Neural crest cell (in vitro differentiated cells): ENCODE measurements around the gene EXOC6. TPM values are rescaled to one million over a fixed set of nuclear protein-coding genes. Genes with fewer than 3 reads are reported as not detected.
A peak's percentile ranks its signal among the peaks of the same experiment; 100 is the strongest.

ENCODE experiments used
- DNase-seq: peaks from one replicate; pipeline ENCODE4 v3.0.0; 2021; ENCODE audit warnings: low read depth, mixed read lengths, low spot score
- H3K27ac Mint-ChIP-seq: one replicate; pipeline ENCODE4 v1.8.0; 2021; ENCODE audit warnings: mild to moderate bottlenecking, mixed read lengths; ENCODE audit not compliant: unreplicated experiment
- H3K27me3 Mint-ChIP-seq: 2 replicates; pipeline ENCODE4 v1.8.0; 2021; ENCODE audit warnings: low read depth, mild to moderate bottlenecking, mixed read lengths
- H3K36me3 Mint-ChIP-seq: 2 replicates; pipeline ENCODE4 v1.8.0; 2021; ENCODE audit warnings: low read depth, mild to moderate bottlenecking, mixed read lengths
- H3K4me1 Mint-ChIP-seq: 2 replicates; pipeline ENCODE4 v1.8.0; 2021; ENCODE audit warnings: mixed read lengths
- H3K4me3 Mint-ChIP-seq: one replicate; pipeline ENCODE4 v1.8.0; 2021; ENCODE audit warnings: mild to moderate bottlenecking, mixed read lengths
- H3K9me3 Mint-ChIP-seq: 2 replicates; pipeline ENCODE4 v1.8.0; 2021; ENCODE audit warnings: mixed read lengths
- total RNA-seq: library from RNA; stranded (reverse); gene quantifications from 2 replicates; pipeline ENCODE4 v1.2.1, GENCODE V29; 2021
- TF ChIP-seq, protein P1 (sequence below): fragments of 200-600 bp; sonication (generic); conservative IDR thresholded peaks from 2 replicates; pipeline ENCODE4 v1.5.0; 2021; ENCODE audit warnings: antibody characterized with exemption, mild to moderate bottlenecking

The EXOC6 gene
- total RNA-seq, 1 donor from 2014 or later = 17.2 TPM

DNA sequence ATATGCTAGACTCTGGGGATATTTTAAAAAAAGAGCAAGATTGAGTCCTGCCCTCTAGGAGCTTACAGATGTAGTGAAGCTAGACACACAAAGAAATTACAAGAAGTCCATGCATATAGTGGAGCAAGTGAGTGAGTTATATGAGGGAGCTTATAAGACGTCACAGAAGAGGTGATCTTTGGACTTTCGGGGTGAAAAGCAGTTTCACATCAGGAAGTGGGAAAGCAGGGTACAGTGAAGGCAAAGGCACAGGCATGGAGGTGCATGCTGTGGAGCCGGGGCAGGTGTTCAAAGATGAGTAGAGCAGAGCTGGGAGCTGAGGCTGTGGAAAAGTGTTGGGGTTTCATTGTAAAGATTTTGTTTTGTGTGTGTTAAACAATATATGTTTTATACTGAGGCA lies 38.5 kb upstream of the EXOC6 start:
- peaks cover 2% of the 10 kb centered on the region for H3K9me3 Mint-ChIP-seq
- DNase-seq = no peak
- TF ChIP-seq, protein P1, sequence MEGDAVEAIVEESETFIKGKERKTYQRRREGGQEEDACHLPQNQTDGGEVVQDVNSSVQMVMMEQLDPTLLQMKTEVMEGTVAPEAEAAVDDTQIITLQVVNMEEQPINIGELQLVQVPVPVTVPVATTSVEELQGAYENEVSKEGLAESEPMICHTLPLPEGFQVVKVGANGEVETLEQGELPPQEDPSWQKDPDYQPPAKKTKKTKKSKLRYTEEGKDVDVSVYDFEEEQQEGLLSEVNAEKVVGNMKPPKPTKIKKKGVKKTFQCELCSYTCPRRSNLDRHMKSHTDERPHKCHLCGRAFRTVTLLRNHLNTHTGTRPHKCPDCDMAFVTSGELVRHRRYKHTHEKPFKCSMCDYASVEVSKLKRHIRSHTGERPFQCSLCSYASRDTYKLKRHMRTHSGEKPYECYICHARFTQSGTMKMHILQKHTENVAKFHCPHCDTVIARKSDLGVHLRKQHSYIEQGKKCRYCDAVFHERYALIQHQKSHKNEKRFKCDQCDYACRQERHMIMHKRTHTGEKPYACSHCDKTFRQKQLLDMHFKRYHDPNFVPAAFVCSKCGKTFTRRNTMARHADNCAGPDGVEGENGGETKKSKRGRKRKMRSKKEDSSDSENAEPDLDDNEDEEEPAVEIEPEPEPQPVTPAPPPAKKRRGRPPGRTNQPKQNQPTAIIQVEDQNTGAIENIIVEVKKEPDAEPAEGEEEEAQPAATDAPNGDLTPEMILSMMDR = no peak
- no peaks in the 10 kb centered on the region for H3K27me3 Mint-ChIP-seq
- no peak overlapping the region for H3K27ac Mint-ChIP-seq
- no peak overlapping the region for H3K4me3 Mint-ChIP-seq
- peaks cover 28% of the 10 kb centered on the region for H3K4me1 Mint-ChIP-seq
- H3K36me3 Mint-ChIP-seq = no peaks in the 10 kb centered on the region

DNA sequence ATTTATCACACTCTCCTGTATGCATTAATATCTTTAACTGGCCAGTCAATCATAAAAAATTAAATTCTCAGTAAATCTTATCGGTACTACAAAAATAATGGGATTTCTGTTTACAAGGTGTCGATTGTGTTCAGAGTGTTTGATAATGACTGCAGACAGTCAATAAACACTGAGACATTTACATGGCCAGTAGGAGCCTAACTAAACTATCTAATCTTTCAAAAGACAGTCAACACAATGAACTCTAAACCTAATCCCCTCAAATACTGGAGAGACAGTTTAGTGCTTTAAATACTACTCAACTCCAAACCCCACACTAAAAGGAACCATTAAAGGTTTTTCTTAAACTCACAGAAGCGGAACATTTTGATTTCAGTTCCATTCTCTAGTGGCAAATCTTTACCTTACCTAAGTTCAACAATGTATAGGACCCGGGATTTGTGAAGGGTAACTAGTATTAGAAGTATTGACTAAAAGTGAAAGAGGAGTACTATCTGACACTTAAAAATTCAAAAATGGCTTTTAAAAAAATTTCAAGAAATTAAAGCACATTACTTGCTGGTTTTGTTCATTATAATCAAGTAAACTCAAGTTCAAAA lies 37.3 kb upstream of the EXOC6 start:
- Mint-ChIP-seq H3K27me3 (no peaks in the 10 kb centered on the region), H3K36me3 (no peaks in the 10 kb centered on the region), H3K27ac (no peak overlapping the region), H3K4me1 (peaks cover 30% of the 10 kb centered on the region), H3K9me3 (no peaks in the 10 kb centered on the region), H3K4me3 (no peak overlapping the region)
- TF ChIP-seq, protein P1 = no peak
- no peak for DNase-seq

DNA sequence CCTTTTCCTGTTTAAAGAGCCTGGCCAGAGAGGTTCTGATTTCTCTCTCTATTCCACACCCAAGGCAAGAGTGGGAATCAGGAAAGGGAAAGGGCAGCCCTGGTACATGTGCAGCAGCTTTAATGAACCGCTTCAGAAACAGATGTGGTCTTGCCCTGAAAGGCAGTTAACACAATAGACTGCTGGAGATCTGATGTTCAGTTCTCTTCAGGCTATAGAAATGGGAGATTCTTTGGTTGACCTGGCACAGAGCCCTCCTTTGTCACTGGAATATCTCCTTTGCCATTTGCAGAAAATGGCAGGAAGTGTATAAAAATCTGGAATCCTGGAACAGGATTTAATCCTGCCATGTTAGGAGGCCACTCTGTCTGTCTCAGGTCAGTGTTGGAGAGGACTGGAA lies 36.3 kb upstream of the EXOC6 start:
- Mint-ChIP-seq H3K27ac (peak overlapping the region; percentile 13), H3K36me3 (no peaks in the 10 kb centered on the region), H3K9me3 (peaks cover 3% of the 10 kb centered on the region), H3K4me1 (peaks cover 32% of the 10 kb centered on the region), H3K27me3 (no peaks in the 10 kb centered on the region), H3K4me3 (no peak overlapping the region)
- TF ChIP-seq, protein P1 = no peak
- no peak for DNase-seq

DNA sequence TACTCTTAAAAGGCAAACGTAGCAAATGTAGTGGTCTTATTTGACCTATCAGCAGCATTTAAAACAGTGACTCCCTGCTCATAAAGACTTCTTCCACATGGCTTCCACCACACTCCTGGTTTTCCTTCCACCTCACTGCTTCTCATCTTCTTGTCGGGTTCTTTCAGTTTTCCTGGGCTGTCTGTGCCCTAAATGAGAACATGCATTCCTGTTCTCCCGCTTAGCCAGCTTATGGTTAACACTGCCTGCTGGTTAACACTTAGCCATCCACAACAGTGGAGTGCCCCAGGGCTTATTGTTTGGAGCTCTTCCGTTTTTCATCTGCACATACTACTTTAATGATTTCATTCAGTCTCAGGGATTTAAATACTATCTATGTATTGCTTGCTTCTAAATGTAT lies 34.3 kb upstream of the EXOC6 start:
- H3K27me3 Mint-ChIP-seq = no peaks in the 10 kb centered on the region
- H3K4me3 Mint-ChIP-seq = no peak overlapping the region
- no peak for DNase-seq
- peaks cover 32% of the 10 kb centered on the region for H3K4me1 Mint-ChIP-seq
- no peak overlapping the region for H3K27ac Mint-ChIP-seq
- TF ChIP-seq, protein P1 = no peak
- H3K9me3 Mint-ChIP-seq = peaks cover 6% of the 10 kb centered on the region
- H3K36me3 Mint-ChIP-seq = no peaks in the 10 kb centered on the region

DNA sequence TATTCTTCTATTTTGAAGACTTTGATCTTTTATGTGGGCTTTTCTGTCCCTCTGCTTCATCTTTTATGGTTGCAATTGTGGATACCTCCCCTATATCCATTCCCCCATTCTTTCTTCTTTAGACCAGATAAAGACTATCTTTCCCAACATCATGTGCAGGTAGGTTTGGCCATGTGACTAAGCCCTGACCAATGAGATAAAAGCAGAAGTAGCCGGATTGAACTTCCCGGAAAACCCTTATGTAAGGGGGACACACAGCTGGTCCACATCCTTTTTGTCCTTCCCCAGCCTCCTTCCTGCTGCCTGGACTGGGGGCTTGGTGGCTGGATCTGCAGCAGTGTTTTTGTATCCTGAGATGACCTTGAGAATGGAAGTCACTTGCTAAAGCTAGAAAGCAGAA lies 33.5 kb upstream of the EXOC6 start:
- no peak for DNase-seq
- Mint-ChIP-seq H3K27ac (no peak overlapping the region), H3K4me1 (peaks cover 32% of the 10 kb centered on the region), H3K4me3 (no peak overlapping the region), H3K27me3 (no peaks in the 10 kb centered on the region), H3K36me3 (no peaks in the 10 kb centered on the region), H3K9me3 (peaks cover 6% of the 10 kb centered on the region)
- TF ChIP-seq, protein P1 = no peak
